ENCODE results near the gene IMPDH1. TPM values are rescaled to one million over a fixed set of nuclear protein-coding genes. Genes with fewer than 3 reads are reported as not detected.

IMPDH1 gene
- total and polyA plus RNA-seq, 3 donors from 2014 or later = 32.3 to 64.5 (median 48.3) TPM

DNA sequence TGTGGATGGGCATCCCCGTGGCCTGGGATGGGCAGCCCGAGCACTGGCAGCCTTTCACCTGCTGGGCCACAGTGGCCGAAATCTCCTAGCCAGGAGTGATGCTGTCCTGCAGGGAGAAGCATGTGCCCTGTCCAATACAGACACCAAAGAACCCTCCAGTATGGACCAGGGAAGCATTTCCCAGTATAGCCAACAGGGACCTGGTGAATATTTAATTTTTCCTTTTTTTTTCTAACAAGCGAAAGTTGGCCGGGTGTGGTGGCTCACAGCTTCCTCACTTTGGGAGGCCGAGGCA is 11.0 kb downstream of the IMPDH1 start:
- no peak for DNase-seq
- no peak overlapping the region for H3K27ac ChIP-seq
- H3K4me3 ChIP-seq = no peak overlapping the region
- TF ChIP-seq POLR2A (IDR thresholded peaks at IDR 0.05) = no peak
- TF ChIP-seq CTCF (IDR thresholded peaks at IDR 0.05) = no peak
- H3K9me3 ChIP-seq = no peaks in the 10 kb centered on the region
- no peaks in the 10 kb centered on the region for H3K4me1 ChIP-seq
- H3K27me3 ChIP-seq = no peaks in the 10 kb centered on the region
- WGBS, 2 donors = 67 to 78% methylated on average over 3 to 6 of the region's 6 CpGs
- H3K36me3 ChIP-seq (ENCODE audit: low read depth, missing control alignments) = no peaks in the 10 kb centered on the region
- intact Hi-C loops (cut with DNase I; ENCODE audit: low total_unique reads) = no loop called here

DNA sequence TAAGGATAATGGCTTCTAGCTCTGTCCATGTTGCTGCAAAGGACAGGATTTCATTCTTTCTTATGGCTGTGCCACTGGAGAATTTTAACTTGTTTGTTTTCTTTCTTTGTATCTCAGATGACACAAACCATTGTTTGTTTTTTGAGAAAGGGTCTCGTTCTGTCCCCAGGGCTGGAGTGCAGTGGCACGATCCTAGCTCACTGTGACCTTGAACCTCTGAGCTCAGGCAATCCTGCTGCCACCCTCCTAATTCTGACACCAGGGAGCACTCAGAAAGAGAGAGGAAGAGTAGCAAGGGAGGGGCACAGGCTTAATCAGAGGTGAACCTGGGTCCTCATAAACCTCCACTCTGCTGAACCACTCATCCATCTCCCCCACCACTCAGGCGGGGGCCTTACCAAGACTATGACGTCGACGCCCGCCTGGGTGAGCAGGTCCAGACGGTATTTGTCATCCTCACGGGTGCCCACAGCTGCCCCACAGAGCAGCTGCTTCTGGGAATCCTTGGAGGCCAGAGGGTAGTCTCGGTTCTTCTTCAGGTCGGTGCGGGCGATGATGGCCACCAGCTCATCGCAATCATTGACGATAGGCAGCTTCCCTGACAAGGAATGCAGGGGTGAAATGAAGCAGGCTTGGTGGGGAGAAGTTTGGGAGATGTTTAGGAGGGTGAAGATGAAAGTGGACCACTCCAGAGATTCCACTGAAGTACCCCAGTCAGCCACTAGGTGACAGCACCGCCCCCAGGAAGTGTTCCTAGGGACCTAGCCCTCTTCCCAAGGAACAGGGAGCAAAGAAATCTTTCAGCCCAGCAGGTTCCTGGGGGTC is 11.6 kb downstream of the IMPDH1 start:
- Histone ChIP-seq H3K4me3 (no peak overlapping the region), H3K9me3 (no peaks in the 10 kb centered on the region), H3K36me3 (ENCODE audit: low read depth, missing control alignments) (no peaks in the 10 kb centered on the region), H3K4me1 (no peaks in the 10 kb centered on the region), H3K27me3 (no peaks in the 10 kb centered on the region), H3K27ac (no peak overlapping the region)
- TF ChIP-seq POLR2A (IDR thresholded peaks at IDR 0.05) = no peak
- peak; percentile 67 to 91 (median 68) for TF ChIP-seq CTCF (IDR thresholded peaks at IDR 0.05)
- intact Hi-C loops (cut with DNase I; ENCODE audit: low total_unique reads) = no loop called here
- 73 to 82% methylated on average over 16 of the region's 16 CpGs for WGBS, 2 donors
- DNase-seq = peak; percentile 73

- Histone ChIP-seq H3K36me3 (ENCODE audit: low read depth, missing control alignments) (no peaks in the 10 kb centered on the region), H3K27me3 (no peaks in the 10 kb centered on the region), H3K9me3 (no peaks in the 10 kb centered on the region), H3K4me1 (no peaks in the 10 kb centered on the region), H3K4me3 (no peak overlapping the region), H3K27ac (no peak overlapping the region)
- no peak for TF ChIP-seq POLR2A (IDR thresholded peaks at IDR 0.05)
- WGBS, 2 donors = 97% methylated on average over 10 of the region's 11 CpGs; no CpG with 5 or more reads in 1 of the 2 donors
- DNase-seq = no peak
- intact Hi-C loops (cut with DNase I; ENCODE audit: low total_unique reads) = no loop called here
Observed at GRCh38 chr7:128396357-128396756, 13.4 kb downstream of the IMPDH1 start.

DNA sequence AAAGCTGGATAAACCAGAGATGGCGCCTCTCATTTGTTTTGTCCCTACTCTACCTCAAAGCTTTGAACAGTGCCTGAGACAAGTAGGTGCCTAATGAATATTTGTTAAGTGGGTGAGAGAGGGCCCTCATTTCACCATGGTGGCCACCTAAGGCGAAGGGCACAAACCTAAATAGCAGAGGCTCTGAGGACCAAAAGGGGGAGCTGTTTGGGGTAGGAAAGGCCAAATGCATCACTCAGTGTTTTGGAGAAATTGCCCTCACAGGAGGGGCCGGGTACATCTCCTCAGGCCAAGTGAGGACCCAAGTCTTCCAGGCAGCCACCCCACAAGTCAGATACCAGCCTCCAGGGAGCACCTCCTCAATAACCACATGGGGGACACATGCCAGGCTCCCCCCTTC is 14.0 kb downstream of the IMPDH1 start:
- H3K4me3 ChIP-seq = no peak overlapping the region
- 93% methylated on average over 3 of the region's 3 CpGs for WGBS, 2 donors
- intact Hi-C loops (cut with DNase I; ENCODE audit: low total_unique reads) = no loop called here
- no peak overlapping the region for H3K27ac ChIP-seq
- no peak for DNase-seq
- no peaks in the 10 kb centered on the region for H3K36me3 ChIP-seq (ENCODE audit: low read depth, missing control alignments)
- no peaks in the 10 kb centered on the region for H3K27me3 ChIP-seq
- H3K9me3 ChIP-seq = no peaks in the 10 kb centered on the region
- H3K4me1 ChIP-seq = no peaks in the 10 kb centered on the region
- no peak for TF ChIP-seq POLR2A (IDR thresholded peaks at IDR 0.05)

DNA sequence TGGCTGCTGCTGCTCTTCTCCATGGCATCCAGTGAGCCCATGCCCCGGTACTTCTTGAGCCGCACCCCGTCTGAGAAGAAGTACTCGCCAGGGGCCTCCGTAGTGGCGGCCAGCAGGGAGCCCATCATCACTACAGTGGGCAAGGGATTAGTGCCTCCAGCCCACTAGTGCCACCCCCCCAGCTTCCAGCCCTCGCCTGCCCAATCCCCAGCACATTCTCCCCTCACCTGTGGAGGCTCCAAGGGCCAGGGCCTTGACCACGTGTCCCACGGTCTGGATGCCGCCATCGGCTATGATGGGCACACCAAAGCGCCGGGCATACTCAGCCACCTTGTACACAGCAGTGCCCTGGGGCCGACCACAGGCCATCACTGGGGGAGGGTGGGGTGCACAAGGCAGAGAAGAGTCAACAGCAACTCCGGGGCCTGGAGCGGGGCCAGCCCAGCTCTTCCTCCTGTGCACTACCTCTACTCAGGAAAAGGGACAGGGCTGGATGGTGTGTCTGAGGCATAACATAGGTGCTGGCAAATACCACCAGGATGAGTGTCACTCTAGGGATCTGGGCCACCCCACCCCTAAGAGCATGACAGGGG is 14.8 kb downstream of the IMPDH1 start:
- no peak for DNase-seq
- H3K4me1 ChIP-seq = no peaks in the 10 kb centered on the region
- no peaks in the 10 kb centered on the region for H3K27me3 ChIP-seq
- H3K4me3 ChIP-seq = no peak overlapping the region
- 91 to 94% methylated on average over 8 to 16 of the region's 16 CpGs for WGBS, 2 donors
- H3K9me3 ChIP-seq = no peaks in the 10 kb centered on the region
- TF ChIP-seq POLR2A (IDR thresholded peaks at IDR 0.05) (no peak), CTCF (IDR thresholded peaks at IDR 0.05) (no peak)
- H3K27ac ChIP-seq = no peak overlapping the region
- H3K36me3 ChIP-seq (ENCODE audit: low read depth, missing control alignments) = no peaks in the 10 kb centered on the region
- intact Hi-C loops (cut with DNase I; ENCODE audit: low total_unique reads) = no loop called here

Measured in testis (tissue), 3 donors.